Endothelial cell (in vitro differentiated cells): ENCODE results near the gene NDUFB4. TPM values are rescaled to one million over a fixed set of nuclear protein-coding genes. Genes with fewer than 3 reads are reported as not detected.

ENCODE experiments used
- DNase-seq: peaks from one replicate; pipeline ENCODE4 v3.0.0; 2021; ENCODE audit warnings: low spot score
- H3K27ac Mint-ChIP-seq: one replicate; pipeline ENCODE4 v1.8.0; 2021; ENCODE audit warnings: mixed read lengths, inconsistent platforms; ENCODE audit not compliant: unreplicated experiment
- H3K27me3 Mint-ChIP-seq: one replicate; pipeline ENCODE4 v1.8.0; 2021; ENCODE audit warnings: mild to moderate bottlenecking, moderate library complexity, mixed read lengths, inconsistent platforms; ENCODE audit not compliant: unreplicated experiment
- H3K36me3 Mint-ChIP-seq: one replicate; pipeline ENCODE4 v1.8.0; 2021; ENCODE audit warnings: mild to moderate bottlenecking, low read depth, mixed read lengths, inconsistent platforms; ENCODE audit not compliant: unreplicated experiment
- H3K4me1 Mint-ChIP-seq: one replicate; pipeline ENCODE4 v1.8.0; 2021; ENCODE audit warnings: mild to moderate bottlenecking, mixed read lengths, inconsistent platforms; ENCODE audit not compliant: unreplicated experiment
- H3K4me3 Mint-ChIP-seq: one replicate; pipeline ENCODE4 v1.8.0; 2021; ENCODE audit warnings: mild to moderate bottlenecking, mixed read lengths, inconsistent platforms; ENCODE audit not compliant: unreplicated experiment
- H3K9me3 Mint-ChIP-seq: one replicate; pipeline ENCODE4 v1.8.0; 2021; ENCODE audit warnings: mixed read lengths, inconsistent platforms; ENCODE audit not compliant: unreplicated experiment
- CTCF ChIP-seq: fragments of 200-600 bp; sonication (generic); IDR thresholded peaks from one replicate; pipeline ENCODE4 v1.5.0; 2021; ENCODE audit warnings: antibody characterized with exemption; ENCODE audit not compliant: unreplicated experiment
- total RNA-seq: library from RNA; stranded (reverse); fragmentation: NEBNext Ultra II Directional; extraction: Animal tissue kit (Norgen Biotek cat#: 25700); gene quantifications from one replicate; pipeline ENCODE4 v1.2.1, GENCODE V29; 2021; ENCODE audit not compliant: unreplicated experiment

The NDUFB4 gene
- total RNA-seq, 1 donor from 2014 or later = 92.6 TPM

GRCh38 chr3:120560304-120561250, 35.6 kb upstream of the NDUFB4 start:
- H3K27ac Mint-ChIP-seq = peak overlapping the region; percentile 99
- peaks cover 44% of the 10 kb centered on the region for H3K4me1 Mint-ChIP-seq
- no peak for TF ChIP-seq CTCF
- H3K36me3 Mint-ChIP-seq = no peaks in the 10 kb centered on the region
- H3K4me3 Mint-ChIP-seq = peak overlapping the region; percentile 84
- peak; percentile 47 for DNase-seq
- H3K9me3 Mint-ChIP-seq = peaks cover 4% of the 10 kb centered on the region
- peaks cover 8% of the 10 kb centered on the region for H3K27me3 Mint-ChIP-seq

- H3K36me3 Mint-ChIP-seq = no peaks in the 10 kb centered on the region
- H3K4me3 Mint-ChIP-seq = peak overlapping the region; percentile 84
- peaks cover 8% of the 10 kb centered on the region for H3K27me3 Mint-ChIP-seq
- peak overlapping the region; percentile 99 for H3K27ac Mint-ChIP-seq
- peaks cover 45% of the 10 kb centered on the region for H3K4me1 Mint-ChIP-seq
- TF ChIP-seq CTCF = peak; percentile 87
- peaks cover 4% of the 10 kb centered on the region for H3K9me3 Mint-ChIP-seq
- peak; percentile 77 for DNase-seq
These were observed 34.7 kb upstream of the NDUFB4 start for GRCh38 chr3:120561251-120562045.

GRCh38 chr3:120563356-120564022, 32.6 kb upstream of the NDUFB4 start:
- Mint-ChIP-seq H3K36me3 (no peaks in the 10 kb centered on the region), H3K9me3 (peaks cover 4% of the 10 kb centered on the region), H3K4me1 (peaks cover 44% of the 10 kb centered on the region), H3K4me3 (no peak overlapping the region), H3K27ac (no peak overlapping the region), H3K27me3 (peaks cover 5% of the 10 kb centered on the region)
- DNase-seq = no peak
- TF ChIP-seq CTCF = no peak

GRCh38 chr3:120566243-120566975, 29.7 kb upstream of the NDUFB4 start:
- Mint-ChIP-seq H3K4me3 (no peak overlapping the region), H3K27me3 (no peaks in the 10 kb centered on the region), H3K9me3 (no peaks in the 10 kb centered on the region), H3K4me1 (peaks cover 37% of the 10 kb centered on the region), H3K36me3 (no peaks in the 10 kb centered on the region), H3K27ac (no peak overlapping the region)
- no peak for TF ChIP-seq CTCF
- no peak for DNase-seq
